ENCODE measurements around the gene LIME1. TPM values are rescaled to one million over a fixed set of nuclear protein-coding genes. Genes with fewer than 3 reads are reported as not detected.

LIME1 gene
- total RNA-seq, 1 donor: 2.9 TPM

DNA sequence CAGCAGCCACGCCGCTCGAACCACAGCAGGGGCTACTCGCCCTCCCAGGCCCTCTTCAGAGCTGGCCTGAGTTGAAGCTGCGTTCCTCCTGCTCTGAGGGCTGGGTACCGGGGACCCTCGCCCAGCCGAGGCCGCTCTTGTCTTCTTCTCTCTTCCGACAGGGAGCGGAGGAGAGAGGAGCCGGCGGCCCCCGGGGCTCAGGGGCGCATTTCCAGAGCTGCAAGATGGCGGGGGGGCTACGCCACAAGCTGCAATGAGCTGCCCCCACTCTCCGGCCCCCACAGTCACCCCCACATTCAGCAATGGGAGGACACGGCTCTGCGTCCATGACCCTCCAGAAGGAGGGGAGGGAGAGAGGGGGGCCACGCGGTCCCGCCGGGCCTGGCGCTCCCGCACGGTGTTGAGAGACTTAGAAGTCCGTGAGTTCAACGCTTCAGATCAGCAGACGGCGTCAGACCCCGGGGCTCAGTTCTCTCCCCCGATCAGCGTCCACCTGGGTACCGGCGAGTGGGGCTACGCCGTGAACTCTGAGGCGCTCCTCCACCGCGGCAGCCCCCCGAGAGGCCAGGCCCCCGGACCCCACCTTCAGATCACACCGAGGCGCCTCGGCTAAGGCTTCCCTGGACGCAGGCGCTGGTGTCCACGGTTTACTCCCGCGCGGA is 34.7 kb downstream of the LIME1 start:
- no peaks in the 10 kb centered on the region for H3K9me3 ChIP-seq (ENCODE audit: low read depth, low read length)
- no peaks in the 10 kb centered on the region for H3K79me2 ChIP-seq (ENCODE audit: insufficient read depth, low read length)
- TF ChIP-seq, protein P1, sequence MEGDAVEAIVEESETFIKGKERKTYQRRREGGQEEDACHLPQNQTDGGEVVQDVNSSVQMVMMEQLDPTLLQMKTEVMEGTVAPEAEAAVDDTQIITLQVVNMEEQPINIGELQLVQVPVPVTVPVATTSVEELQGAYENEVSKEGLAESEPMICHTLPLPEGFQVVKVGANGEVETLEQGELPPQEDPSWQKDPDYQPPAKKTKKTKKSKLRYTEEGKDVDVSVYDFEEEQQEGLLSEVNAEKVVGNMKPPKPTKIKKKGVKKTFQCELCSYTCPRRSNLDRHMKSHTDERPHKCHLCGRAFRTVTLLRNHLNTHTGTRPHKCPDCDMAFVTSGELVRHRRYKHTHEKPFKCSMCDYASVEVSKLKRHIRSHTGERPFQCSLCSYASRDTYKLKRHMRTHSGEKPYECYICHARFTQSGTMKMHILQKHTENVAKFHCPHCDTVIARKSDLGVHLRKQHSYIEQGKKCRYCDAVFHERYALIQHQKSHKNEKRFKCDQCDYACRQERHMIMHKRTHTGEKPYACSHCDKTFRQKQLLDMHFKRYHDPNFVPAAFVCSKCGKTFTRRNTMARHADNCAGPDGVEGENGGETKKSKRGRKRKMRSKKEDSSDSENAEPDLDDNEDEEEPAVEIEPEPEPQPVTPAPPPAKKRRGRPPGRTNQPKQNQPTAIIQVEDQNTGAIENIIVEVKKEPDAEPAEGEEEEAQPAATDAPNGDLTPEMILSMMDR (IDR thresholded peaks at IDR 0.05; ENCODE audit: extremely low read depth, low read depth, low read length): no peak
- no peak overlapping the region for H3K27ac ChIP-seq (ENCODE audit: low read depth, low read length)
- no peaks in the 10 kb centered on the region for H4K20me1 ChIP-seq (ENCODE audit: insufficient read depth, low read length)
- DNase-seq (ENCODE audit: insufficient read length, low spot score, missing footprints): peak; percentile 38
- H3K36me3 ChIP-seq (ENCODE audit: insufficient read depth, low read length): no peaks in the 10 kb centered on the region
- no peak overlapping the region for H3K4me3 ChIP-seq (ENCODE audit: insufficient read depth, low read length)
- peaks cover 4% of the 10 kb centered on the region for H3K27me3 ChIP-seq (ENCODE audit: insufficient read depth, low read length)
- H3K4me1 ChIP-seq (ENCODE audit: insufficient read depth, low read length): no peaks in the 10 kb centered on the region
- H2AFZ ChIP-seq (ENCODE audit: low read length): no peak overlapping the region
- no peak overlapping the region for H3K4me2 ChIP-seq (ENCODE audit: insufficient read depth, low read length)

DNA sequence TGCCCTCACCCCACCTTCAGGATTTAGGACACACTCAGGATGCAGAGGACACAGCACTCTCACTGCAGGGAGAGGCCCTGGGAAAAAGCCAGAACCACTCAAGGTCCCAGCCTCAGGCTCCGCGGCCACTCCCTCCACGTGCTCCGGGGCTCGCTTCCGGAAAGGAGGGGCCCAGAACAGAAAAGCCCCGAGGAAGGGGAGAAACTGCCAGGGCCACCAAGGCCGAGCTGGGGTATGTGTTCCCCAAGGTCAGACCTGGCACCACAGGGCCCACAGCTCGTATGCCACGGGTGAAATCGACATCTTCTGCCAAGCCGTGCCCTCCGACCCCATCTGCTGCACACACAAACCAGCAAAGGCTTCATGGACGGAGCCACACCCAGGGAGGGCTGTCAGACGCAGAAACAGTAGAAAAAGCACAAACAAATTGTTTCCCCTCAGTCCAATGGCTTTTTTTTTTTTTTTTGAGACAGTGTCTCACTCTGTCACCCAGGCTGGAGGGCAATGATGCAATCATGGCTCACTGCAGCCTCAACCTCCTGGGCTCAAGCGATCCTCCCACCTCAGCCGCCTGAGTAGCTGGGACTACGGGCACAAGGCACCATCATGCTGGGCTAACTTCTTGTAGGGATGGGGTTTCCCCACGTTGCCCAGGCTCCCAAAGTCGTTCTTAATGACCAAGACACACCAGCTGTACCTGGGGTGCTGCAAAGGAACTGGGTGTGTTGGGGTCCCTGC is 36.5 kb downstream of the LIME1 start:
- TF ChIP-seq, protein P1 (IDR thresholded peaks at IDR 0.05; ENCODE audit: extremely low read depth, low read depth, low read length): no peak
- H4K20me1 ChIP-seq (ENCODE audit: insufficient read depth, low read length): no peaks in the 10 kb centered on the region
- H3K9me3 ChIP-seq (ENCODE audit: low read depth, low read length): no peaks in the 10 kb centered on the region
- no peaks in the 10 kb centered on the region for H3K79me2 ChIP-seq (ENCODE audit: insufficient read depth, low read length)
- no peaks in the 10 kb centered on the region for H3K36me3 ChIP-seq (ENCODE audit: insufficient read depth, low read length)
- peak; percentile 57 for DNase-seq (ENCODE audit: insufficient read length, low spot score, missing footprints)
- no peak overlapping the region for H2AFZ ChIP-seq (ENCODE audit: low read length)
- H3K4me1 ChIP-seq (ENCODE audit: insufficient read depth, low read length): no peaks in the 10 kb centered on the region
- peaks cover 4% of the 10 kb centered on the region for H3K27me3 ChIP-seq (ENCODE audit: insufficient read depth, low read length)
- H3K4me3 ChIP-seq (ENCODE audit: insufficient read depth, low read length): no peak overlapping the region
- no peak overlapping the region for H3K4me2 ChIP-seq (ENCODE audit: insufficient read depth, low read length)
- no peak overlapping the region for H3K27ac ChIP-seq (ENCODE audit: low read depth, low read length)

DNA sequence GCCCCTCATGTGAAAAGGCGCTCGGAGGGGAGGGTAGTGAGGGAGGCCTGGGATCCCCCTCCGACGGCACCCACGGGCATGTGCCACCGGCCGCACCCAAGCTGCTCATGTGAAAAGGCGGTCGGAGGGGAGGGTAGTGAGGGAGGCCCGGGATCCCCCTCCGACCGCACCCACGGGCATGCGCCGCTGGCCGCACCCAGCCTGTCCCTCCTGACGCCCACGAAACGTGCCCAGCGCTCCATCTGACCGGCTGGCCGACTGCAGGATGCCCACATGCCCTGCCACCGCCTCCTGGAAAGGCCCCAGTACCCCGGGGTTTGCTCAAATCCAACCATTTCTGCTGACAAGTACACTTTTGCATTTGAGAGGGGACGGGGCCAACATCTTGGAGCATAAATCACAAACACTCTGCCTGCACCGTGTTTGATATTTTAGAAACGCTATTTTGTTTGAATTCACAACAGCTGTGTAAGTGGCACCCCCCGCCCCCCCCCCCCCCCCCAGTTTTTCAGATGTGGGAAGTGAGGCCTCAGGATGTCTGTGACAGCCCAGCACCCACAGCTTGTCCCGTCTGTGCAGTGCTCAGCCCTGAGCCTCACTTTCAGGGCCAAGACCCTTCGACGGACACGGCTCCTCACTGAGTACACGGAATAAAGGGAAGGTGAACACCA is 37.2 kb downstream of the LIME1 start:
- H3K4me2 ChIP-seq (ENCODE audit: insufficient read depth, low read length): peak overlapping the region; percentile 39
- H3K4me3 ChIP-seq (ENCODE audit: insufficient read depth, low read length): no peak overlapping the region
- no peaks in the 10 kb centered on the region for H3K36me3 ChIP-seq (ENCODE audit: insufficient read depth, low read length)
- TF ChIP-seq, protein P1 (IDR thresholded peaks at IDR 0.05; ENCODE audit: extremely low read depth, low read depth, low read length): no peak
- H3K79me2 ChIP-seq (ENCODE audit: insufficient read depth, low read length): no peaks in the 10 kb centered on the region
- no peaks in the 10 kb centered on the region for H3K9me3 ChIP-seq (ENCODE audit: low read depth, low read length)
- H4K20me1 ChIP-seq (ENCODE audit: insufficient read depth, low read length): no peaks in the 10 kb centered on the region
- peaks cover 4% of the 10 kb centered on the region for H3K27me3 ChIP-seq (ENCODE audit: insufficient read depth, low read length)
- H3K4me1 ChIP-seq (ENCODE audit: insufficient read depth, low read length): no peaks in the 10 kb centered on the region
- no peak overlapping the region for H3K27ac ChIP-seq (ENCODE audit: low read depth, low read length)
- H2AFZ ChIP-seq (ENCODE audit: low read length): no peak overlapping the region
- peak; percentile 76 for DNase-seq (ENCODE audit: insufficient read length, low spot score, missing footprints)

GRCh38 chr20:63774306-63774705 is 37.8 kb downstream of the LIME1 start:
- DNase-seq (ENCODE audit: insufficient read length, low spot score, missing footprints): peak; percentile 85
- H3K27me3 ChIP-seq (ENCODE audit: insufficient read depth, low read length): peaks cover 4% of the 10 kb centered on the region
- H3K79me2 ChIP-seq (ENCODE audit: insufficient read depth, low read length): no peaks in the 10 kb centered on the region
- no peak overlapping the region for H3K4me3 ChIP-seq (ENCODE audit: insufficient read depth, low read length)
- no peaks in the 10 kb centered on the region for H4K20me1 ChIP-seq (ENCODE audit: insufficient read depth, low read length)
- H3K36me3 ChIP-seq (ENCODE audit: insufficient read depth, low read length): no peaks in the 10 kb centered on the region
- H3K4me1 ChIP-seq (ENCODE audit: insufficient read depth, low read length): no peaks in the 10 kb centered on the region
- H3K4me2 ChIP-seq (ENCODE audit: insufficient read depth, low read length): peak overlapping the region; percentile 39
- TF ChIP-seq, protein P1 (IDR thresholded peaks at IDR 0.05; ENCODE audit: extremely low read depth, low read depth, low read length): no peak
- no peaks in the 10 kb centered on the region for H3K9me3 ChIP-seq (ENCODE audit: low read depth, low read length)
- no peak overlapping the region for H3K27ac ChIP-seq (ENCODE audit: low read depth, low read length)
- no peak overlapping the region for H2AFZ ChIP-seq (ENCODE audit: low read length)

Data from osteoblast (primary cell).